Measurements from ENCODE around the gene NUP50. TPM values are rescaled to one million over a fixed set of nuclear protein-coding genes. Genes with fewer than 3 reads are reported as not detected.

The NUP50 gene
- total and polyA plus RNA-seq, 2 of the 13 experiments (the other 11 are each of a cell fraction or from before 2014, with no cell fraction given): 14.2 to 52.4 TPM

DNA sequence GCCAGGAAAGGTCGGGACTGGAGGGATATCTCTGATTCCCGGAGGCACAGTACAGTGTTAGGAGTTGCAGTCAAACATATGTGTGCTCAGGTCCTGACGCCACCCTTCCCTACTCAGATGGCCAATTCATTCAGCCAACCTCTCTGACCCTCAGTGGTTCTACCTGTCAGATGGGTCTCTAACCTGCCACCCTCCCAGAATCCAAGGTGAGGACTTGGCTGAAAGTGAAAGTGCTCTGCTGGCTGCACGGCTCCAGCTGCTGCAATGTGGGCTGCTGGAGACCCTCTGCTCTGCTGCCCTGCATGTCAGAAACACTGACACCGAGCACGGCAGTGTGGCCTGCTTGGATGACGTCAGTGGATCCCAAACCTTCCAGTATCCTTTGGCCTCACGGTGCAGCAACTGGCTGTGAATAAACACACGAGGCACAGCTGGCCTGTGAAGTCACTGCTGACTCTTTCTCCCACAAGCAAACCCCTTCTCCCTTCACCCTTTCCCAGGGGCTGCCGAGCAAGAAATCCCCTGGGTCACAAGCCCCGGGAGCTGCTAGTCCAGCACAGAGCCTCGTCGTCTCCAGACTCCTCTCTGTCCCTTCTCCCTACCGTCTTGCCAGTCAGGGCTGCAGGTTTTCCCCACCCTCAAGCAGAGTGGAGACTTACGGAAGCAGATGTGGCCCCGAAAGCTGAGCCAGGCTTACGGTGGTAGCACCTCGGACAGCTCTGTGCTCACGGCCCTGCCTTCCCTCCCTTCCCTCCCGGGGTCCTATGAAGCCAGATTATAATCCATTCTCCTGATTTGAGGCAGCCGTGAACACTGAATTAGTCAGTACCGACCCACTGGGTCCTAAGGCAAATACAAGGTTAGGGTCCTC, 52.6 kb downstream of the NUP50 start (continued):
- TF ChIP-seq HOXA9 (CRISPR knock-in tag; IDR thresholded peaks at IDR 0.05; ENCODE audit: borderline replicate concordance) (0 out of 2 replicates have a peak, but pooled peaks have one; percentile 22), RFXAP (CRISPR knock-in tag; IDR thresholded peaks at IDR 0.05; ENCODE audit: borderline replicate concordance) (no peak), ZFP36 (IDR thresholded peaks at IDR 0.05; ENCODE audit: borderline replicate concordance, low read depth, low read length, partially characterized antibody) (no peak), ARNT (IDR thresholded peaks at IDR 0.05) (no peak), ETV6 (CRISPR knock-in tag; conservative IDR thresholded peaks at IDR 0.05) (no peak), CREB1 (IDR thresholded peaks at IDR 0.05) (peak; percentile 30; the same call in 1 of the 2 replicates), CREB1 (CRISPR knock-in tag; IDR thresholded peaks at IDR 0.05) (no peak), NBN (conservative IDR thresholded peaks at IDR 0.05) (no peak), PITX1 (CRISPR knock-in tag; IDR thresholded peaks at IDR 0.05) (no peak), ZNF619 (CRISPR knock-in tag; IDR thresholded peaks at IDR 0.05) (no peak), MEF2D (CRISPR knock-in tag; IDR thresholded peaks at IDR 0.05) (no peak), DR1 (CRISPR knock-in tag; IDR thresholded peaks at IDR 0.05) (no peak), MIER2 (CRISPR knock-in tag; IDR thresholded peaks at IDR 0.05) (0 out of 2 replicates have a peak, but pooled peaks have one; percentile 48), ARNT2 (CRISPR knock-in tag; IDR thresholded peaks at IDR 0.05; ENCODE audit: low read depth) (no peak), CEBPB (IDR thresholded peaks at IDR 0.05; ENCODE audit: borderline replicate concordance, low read depth, low read length) (no peak), CENPX (CRISPR knock-in tag; IDR thresholded peaks at IDR 0.05) (no peak), GATA4 (IDR thresholded peaks at IDR 0.05; ENCODE audit: borderline replicate concordance, low read depth) (no peak), PRPF4 (IDR thresholded peaks at IDR 0.05; ENCODE audit: low read depth, low read length, poor library complexity, severe bottlenecking) (no peak), SMARCC2 (IDR thresholded peaks at IDR 0.05) (no peak), HNF4A (CRISPR knock-in tag; IDR thresholded peaks at IDR 0.05) (no peak), SRSF9 (IDR thresholded peaks at IDR 0.05; ENCODE audit: borderline replicate concordance, insufficient read depth, low read depth, low read length, poor library complexity, severe bottlenecking) (no peak), ZNF12 (CRISPR knock-in tag; IDR thresholded peaks at IDR 0.05) (no peak), IKZF1 (IDR thresholded peaks at IDR 0.05) (no peak), ZNF274 (CRISPR knock-in tag; IDR thresholded peaks at IDR 0.05) (no peak), ZNF629 (CRISPR knock-in tag; conservative IDR thresholded peaks at IDR 0.05) (peak; percentile 70), SMAD9 (CRISPR knock-in tag; IDR thresholded peaks at IDR 0.05) (no peak)
- TF ChIP-seq, protein P1, sequence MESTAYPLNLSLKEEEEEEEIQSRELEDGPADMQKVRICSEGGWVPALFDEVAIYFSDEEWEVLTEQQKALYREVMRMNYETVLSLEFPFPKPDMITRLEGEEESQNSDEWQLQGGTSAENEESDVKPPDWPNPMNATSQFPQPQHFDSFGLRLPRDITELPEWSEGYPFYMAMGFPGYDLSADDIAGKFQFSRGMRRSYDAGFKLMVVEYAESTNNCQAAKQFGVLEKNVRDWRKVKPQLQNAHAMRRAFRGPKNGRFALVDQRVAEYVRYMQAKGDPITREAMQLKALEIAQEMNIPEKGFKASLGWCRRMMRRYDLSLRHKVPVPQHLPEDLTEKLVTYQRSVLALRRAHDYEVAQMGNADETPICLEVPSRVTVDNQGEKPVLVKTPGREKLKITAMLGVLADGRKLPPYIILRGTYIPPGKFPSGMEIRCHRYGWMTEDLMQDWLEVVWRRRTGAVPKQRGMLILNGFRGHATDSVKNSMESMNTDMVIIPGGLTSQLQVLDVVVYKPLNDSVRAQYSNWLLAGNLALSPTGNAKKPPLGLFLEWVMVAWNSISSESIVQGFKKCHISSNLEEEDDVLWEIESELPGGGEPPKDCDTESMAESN (CRISPR knock-in tag; conservative IDR thresholded peaks at IDR 0.05): no peak
- TF ChIP-seq, protein P2, sequence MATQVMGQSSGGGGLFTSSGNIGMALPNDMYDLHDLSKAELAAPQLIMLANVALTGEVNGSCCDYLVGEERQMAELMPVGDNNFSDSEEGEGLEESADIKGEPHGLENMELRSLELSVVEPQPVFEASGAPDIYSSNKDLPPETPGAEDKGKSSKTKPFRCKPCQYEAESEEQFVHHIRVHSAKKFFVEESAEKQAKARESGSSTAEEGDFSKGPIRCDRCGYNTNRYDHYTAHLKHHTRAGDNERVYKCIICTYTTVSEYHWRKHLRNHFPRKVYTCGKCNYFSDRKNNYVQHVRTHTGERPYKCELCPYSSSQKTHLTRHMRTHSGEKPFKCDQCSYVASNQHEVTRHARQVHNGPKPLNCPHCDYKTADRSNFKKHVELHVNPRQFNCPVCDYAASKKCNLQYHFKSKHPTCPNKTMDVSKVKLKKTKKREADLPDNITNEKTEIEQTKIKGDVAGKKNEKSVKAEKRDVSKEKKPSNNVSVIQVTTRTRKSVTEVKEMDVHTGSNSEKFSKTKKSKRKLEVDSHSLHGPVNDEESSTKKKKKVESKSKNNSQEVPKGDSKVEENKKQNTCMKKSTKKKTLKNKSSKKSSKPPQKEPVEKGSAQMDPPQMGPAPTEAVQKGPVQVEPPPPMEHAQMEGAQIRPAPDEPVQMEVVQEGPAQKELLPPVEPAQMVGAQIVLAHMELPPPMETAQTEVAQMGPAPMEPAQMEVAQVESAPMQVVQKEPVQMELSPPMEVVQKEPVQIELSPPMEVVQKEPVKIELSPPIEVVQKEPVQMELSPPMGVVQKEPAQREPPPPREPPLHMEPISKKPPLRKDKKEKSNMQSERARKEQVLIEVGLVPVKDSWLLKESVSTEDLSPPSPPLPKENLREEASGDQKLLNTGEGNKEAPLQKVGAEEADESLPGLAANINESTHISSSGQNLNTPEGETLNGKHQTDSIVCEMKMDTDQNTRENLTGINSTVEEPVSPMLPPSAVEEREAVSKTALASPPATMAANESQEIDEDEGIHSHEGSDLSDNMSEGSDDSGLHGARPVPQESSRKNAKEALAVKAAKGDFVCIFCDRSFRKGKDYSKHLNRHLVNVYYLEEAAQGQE (IDR thresholded peaks at IDR 0.05; ENCODE audit: borderline replicate concordance in 1 of 2, low read depth in 1 of 2, low read length in 2 of 2): peak; percentile 56 to 87
